AG09309 (cell line): ENCODE measurements around the gene FARS2.

Experiments used
- DNase-seq: peaks from one replicate; pipeline ENCODE4 v3.0.0-alpha.2; 2010; ENCODE audit warnings: low read depth
- H3K4me3 ChIP-seq: 2 replicates; pipeline ENCODE4 v1.5.1; 2011; ENCODE audit warnings: mild to moderate bottlenecking, low read depth, low read length, moderate library complexity; ENCODE audit not compliant: control insufficient read depth
- CTCF ChIP-seq: IDR thresholded peaks from 2 replicates; pipeline ENCODE4 v1.5.1; 2011; ENCODE audit warnings: mild to moderate bottlenecking, low read depth, low read length, inconsistent platforms; ENCODE audit not compliant: insufficient read depth, control insufficient read depth; ENCODE audit errors: missing control alignments

FARS2 gene

GRCh38 chr6:5632348-5632935 is 371.1 kb downstream of the FARS2 start:
- DNase-seq = no peak

GRCh38 chr6:5634525-5634924 is 373.2 kb downstream of the FARS2 start:
- no peak for TF ChIP-seq CTCF
- no peak for DNase-seq
- H3K4me3 ChIP-seq = no peak overlapping the region

More at GRCh38 chr6:5632348-5632935, 371.1 kb downstream of the FARS2 start:
- TF ChIP-seq CTCF = no peak
- no peak overlapping the region for H3K4me3 ChIP-seq

GRCh38 chr6:5636210-5637030 is 375.1 kb downstream of the FARS2 start:
- no peak for TF ChIP-seq CTCF
- no peak for DNase-seq
- H3K4me3 ChIP-seq = no peak overlapping the region

- no peak for TF ChIP-seq CTCF
- H3K4me3 ChIP-seq = no peak overlapping the region
- DNase-seq = no peak
Measured at GRCh38 chr6:5637714-5638113, 376.4 kb downstream of the FARS2 start.

GRCh38 chr6:5638666-5639065 is 377.4 kb downstream of the FARS2 start:
- no peak for DNase-seq
- H3K4me3 ChIP-seq = no peak overlapping the region
- no peak for TF ChIP-seq CTCF

GRCh38 chr6:5639193-5639592 is 377.9 kb downstream of the FARS2 start:
- no peak for TF ChIP-seq CTCF
- DNase-seq = no peak
- no peak overlapping the region for H3K4me3 ChIP-seq

GRCh38 chr6:5640614-5641013 is 379.3 kb downstream of the FARS2 start:
- no peak overlapping the region for H3K4me3 ChIP-seq
- no peak for TF ChIP-seq CTCF
- DNase-seq = no peak
